Bronchial epithelial cell (primary cell): Measurements from ENCODE around the gene ESRP2. TPM values are rescaled to one million over a fixed set of nuclear protein-coding genes. Genes with fewer than 3 reads are reported as not detected.

Experiments
- DNase-seq: peaks from one replicate; pipeline ENCODE4 v3.0.0-alpha.2; 2010; ENCODE audit warnings: low read depth
- FAIRE-seq: peaks from 2 replicates; lab custom pipeline; 2011; peaks lifted over from hg19 to GRCh38; lab: Jason Lieb, UNC
- H3K27me3 ChIP-seq: 2 replicates; pipeline ENCODE4 v1.5.1; 2011; ENCODE audit warnings: low read length; ENCODE audit not compliant: control insufficient read depth, insufficient read depth
- H3K36me3 ChIP-seq: 2 replicates; pipeline ENCODE4 v1.5.1; 2011; ENCODE audit warnings: low read length; ENCODE audit not compliant: control insufficient read depth, insufficient read depth
- H3K4me3 ChIP-seq: 2 replicates; pipeline ENCODE4 v1.5.1; 2011; ENCODE audit warnings: mild to moderate bottlenecking, low read depth, low read length, control low read depth
- CTCF ChIP-seq: IDR thresholded peaks from 2 replicates; pipeline ENCODE4 v1.5.1; 2011; ENCODE audit warnings: mild to moderate bottlenecking, moderate library complexity, low read length, control low read depth, inconsistent platforms; ENCODE audit not compliant: insufficient read depth, severe bottlenecking
- total RNA-seq: library from RNA; depleted of rRNA; stranded (reverse); fragments of >200 nt; gene quantifications from 2 replicates; pipeline ENCODE4 v1.2.1, GENCODE V29; 2014

ESRP2 gene
- total RNA-seq, 1 donor from 2014 or later, result 49.0 TPM

GRCh38 chr16:68246666-68247065, 10.7 kb upstream of the ESRP2 start:
- Histone ChIP-seq H3K36me3 (peaks cover 7% of the 10 kb centered on the region), H3K27me3 (no peaks in the 10 kb centered on the region), H3K4me3 (no peak overlapping the region)
- DNase-seq (no peak), FAIRE-seq (no peak)
- no peak for TF ChIP-seq CTCF

GRCh38 chr16:68246121-68246520, 10.2 kb upstream of the ESRP2 start:
- H3K36me3 ChIP-seq, result peaks cover 7% of the 10 kb centered on the region
- FAIRE-seq (no peak), DNase-seq (no peak)
- H3K27me3 ChIP-seq, result no peaks in the 10 kb centered on the region
- TF ChIP-seq CTCF, result no peak
- peak overlapping the region; percentile 78 for H3K4me3 ChIP-seq

- FAIRE-seq, result no peak
These were observed 9.3 kb upstream of the ESRP2 start, which contains the start of gene PLA2G15 for GRCh38 chr16:68244903-68245853. TSS of gene PLA2G15 (plus strand) at chr16:68245373. CDS start at chr16:68245427, 54 bp downstream.

GRCh38 chr16:68244481-68244902, 8.6 kb upstream of the ESRP2 start:
- Histone ChIP-seq H3K27me3 (no peaks in the 10 kb centered on the region), H3K36me3 (peaks cover 5% of the 10 kb centered on the region), H3K4me3 (peak overlapping the region; percentile 78)
- no peak for FAIRE-seq
- DNase-seq, result no peak
- TF ChIP-seq CTCF, result no peak

More at GRCh38 chr16:68244903-68245853, 9.3 kb upstream of the ESRP2 start, which contains the start of gene PLA2G15:
- TF ChIP-seq CTCF, result no peak
- H3K36me3 ChIP-seq, result peaks cover 5% of the 10 kb centered on the region
- DNase-seq, result peak; percentile 74
- H3K27me3 ChIP-seq, result no peaks in the 10 kb centered on the region
- H3K4me3 ChIP-seq, result peak within 1 kb of the TSS; percentile 78

- Histone ChIP-seq H3K4me3 (no peak overlapping the region), H3K36me3 (no peaks in the 10 kb centered on the region), H3K27me3 (no peaks in the 10 kb centered on the region)
- no peak for DNase-seq
- TF ChIP-seq CTCF, result no peak
- peak; percentile 81 for FAIRE-seq
These were observed 7.3 kb upstream of the ESRP2 start for GRCh38 chr16:68242926-68243858.
